Lung (tissue), 12 donors: ENCODE results near the gene RNF214. TPM values are rescaled to one million over a fixed set of nuclear protein-coding genes. Genes with fewer than 3 reads are reported as not detected.

Experiments used
- ATAC-seq: fragments of 200-7000 bp; cut with Tn5 transposase; one replicate; pipeline ENCODE4 v1.9.1; 2020; ENCODE audit warnings: moderate number of reproducible peaks; ENCODE audit not compliant: insufficient read depth, low FRiP score
- DNase-seq, 3 donors: peaks; one replicate each; pipeline ENCODE4 v3.0.0-alpha.2; 2013 to 2017
- H3K27ac ChIP-seq, 2 donors: one replicate each; pipeline ENCODE4 v1.5.1; 2013; ENCODE audit warnings: mild to moderate bottlenecking in 2 of 2, moderate library complexity in 2 of 2, control low read depth in 1 of 2, inconsistent platforms in 1 of 2, low read depth in 1 of 2, low read length in 1 of 2
- H3K27me3 ChIP-seq, 3 donors: one replicate each; pipeline ENCODE4 v1.5.1; 2013; ENCODE audit warnings: low read length in 2 of 3; ENCODE audit not compliant: control insufficient read depth in 3 of 3, insufficient read depth in 3 of 3
- H3K36me3 ChIP-seq, 4 donors: one replicate each; pipeline ENCODE4 v1.5.1; 2013; ENCODE audit warnings: low read length in 4 of 4, mild to moderate bottlenecking in 1 of 4, moderate library complexity in 1 of 4; ENCODE audit not compliant: control insufficient read depth in 4 of 4, insufficient read depth in 4 of 4
- H3K4me1 ChIP-seq, 5 donors: one replicate each; pipeline ENCODE4 v1.5.1; 2013; ENCODE audit warnings: low read length in 5 of 5, mild to moderate bottlenecking in 2 of 5, moderate library complexity in 1 of 5; ENCODE audit not compliant: control insufficient read depth in 5 of 5, insufficient read depth in 5 of 5
- H3K4me3 ChIP-seq: one replicate; pipeline ENCODE4 v1.5.1; 2013; ENCODE audit warnings: mild to moderate bottlenecking, control low read depth, moderate library complexity
- H3K9ac ChIP-seq, 2 donors: one replicate each; pipeline ENCODE4 v1.5.1; 2013; ENCODE audit warnings: low read length in 2 of 2, control low read depth in 1 of 2; ENCODE audit not compliant: insufficient read depth in 1 of 2
- H3K9me3 ChIP-seq, 4 donors: one replicate each; pipeline ENCODE4 v1.5.1; 2013; ENCODE audit warnings: low read length in 3 of 4, mild to moderate bottlenecking in 1 of 4, moderate library complexity in 1 of 4; ENCODE audit not compliant: control insufficient read depth in 4 of 4, insufficient read depth in 3 of 4
- CTCF ChIP-seq: IDR thresholded peaks from 2 replicates; pipeline ENCODE4 v1.5.1; 2012; ENCODE audit warnings: mild to moderate bottlenecking; ENCODE audit errors: control extremely low read depth, extremely low read depth
- WGBS, 2 donors: extraction: QIAGEN DNeasy Blood & Tissue Kit; methylation state at CpG; one replicate each; pipeline ENCODE4 v1.1.7; 2013; 5-methylcytosine and 5-hydroxymethylcytosine counted together
- polyA plus RNA-seq, 2 donors: library from polyadenylated mRNA; stranded (reverse); fragments of 200-250 nt; gene quantifications; one replicate each; pipeline ENCODE4 v1.2.1, GENCODE V29; 2013
- total RNA-seq, 2 donors: library from RNA; depleted of rRNA in 1 of 2; stranded (reverse); fragments of >200 nt in 1 of 2; gene quantifications; one replicate each; pipeline ENCODE4 v1.2.1, GENCODE V29; 2014 to 2021
- donor health status: control.
- donor health status: control.
- donor health status: Bipolar disorder and iron deficiency.
- donor health status: healthy.
- donor health status: DM: yes; HTN: yes; CAD: no.

The RNF214 gene
- total and polyA plus RNA-seq, 4 donors, result 8.6 to 19.8 (median 14.6) TPM

- whole genome bisulfite sequencing, 2 donors, result 90% methylated on average over 7 of the region's 7 CpGs
- TF ChIP-seq CTCF, result no peak
- H3K9me3 ChIP-seq, result no peaks in the 10 kb centered on the region
- H3K4me1 ChIP-seq, result peaks cover 0 to 25% (median 0%) of the 10 kb centered on the region in 5 donors
- peak overlapping the region in 1 of 2 donors; percentile 52 for H3K27ac ChIP-seq
- ATAC-seq, result no peak
- DNase-seq, result no peak
- peaks cover 0 to 23% (median 2%) of the 10 kb centered on the region in 4 donors for H3K36me3 ChIP-seq
- peak overlapping the region; percentile 9 for H3K4me3 ChIP-seq
- no peaks in the 10 kb centered on the region for H3K27me3 ChIP-seq
- H3K9ac ChIP-seq, result no peak overlapping the region
Observed at GRCh38 chr11:117202386-117203068, 29.9 kb upstream of the RNF214 start.

- 93 to 97% methylated on average over 10 of the region's 10 CpGs for WGBS, 2 donors
- Histone ChIP-seq H3K4me1 (peaks cover 0 to 25% (median 0%) of the 10 kb centered on the region in 5 donors), H3K36me3 (peaks cover 0 to 23% (median 2%) of the 10 kb centered on the region in 4 donors), H3K27ac (no peak overlapping the region), H3K4me3 (no peak overlapping the region), H3K27me3 (no peaks in the 10 kb centered on the region), H3K9me3 (no peaks in the 10 kb centered on the region), H3K9ac (no peak overlapping the region)
- TF ChIP-seq CTCF, result no peak
- DNase-seq (no peak), ATAC-seq (no peak)
Observed at GRCh38 chr11:117203069-117203407, 29.4 kb upstream of the RNF214 start.

DNA sequence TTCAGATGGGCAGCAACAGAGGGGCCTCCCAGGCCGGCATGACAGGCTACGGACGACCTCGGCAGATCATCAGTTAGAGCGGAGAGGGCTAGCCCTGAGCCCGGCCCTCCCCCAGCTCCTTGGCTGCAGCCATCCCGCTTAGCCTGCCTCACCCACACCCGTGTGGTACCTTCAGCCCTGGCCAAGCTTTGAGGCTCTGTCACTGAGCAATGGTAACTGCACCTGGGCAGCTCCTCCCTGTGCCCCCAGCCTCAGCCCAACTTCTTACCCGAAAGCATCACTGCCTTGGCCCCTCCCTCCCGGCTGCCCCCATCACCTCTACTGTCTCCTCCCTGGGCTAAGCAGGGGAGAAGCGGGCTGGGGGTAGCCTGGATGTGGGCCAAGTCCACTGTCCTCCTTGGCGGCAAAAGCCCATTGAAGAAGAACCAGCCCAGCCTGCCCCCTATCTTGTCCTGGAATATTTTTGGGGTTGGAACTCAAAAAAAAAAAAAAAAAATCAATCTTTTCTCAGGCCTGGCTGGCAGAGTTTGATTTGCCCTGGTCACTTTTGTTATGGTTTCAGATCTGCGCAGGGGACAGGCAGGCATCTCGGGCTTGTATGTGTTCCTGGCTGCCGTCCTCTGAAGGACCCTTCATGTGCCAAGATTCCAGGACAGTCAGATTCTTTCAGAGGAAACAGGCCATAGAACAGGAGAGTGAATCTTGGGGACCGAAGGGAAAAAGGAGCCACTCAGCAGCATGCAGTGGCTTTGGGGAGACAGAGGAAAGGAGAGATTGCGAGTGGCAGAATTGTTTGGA, 28.0 kb upstream of the RNF214 start:
- ATAC-seq (no peak), DNase-seq (peak in 2 of 3 donors; percentile 15 to 21)
- Histone ChIP-seq H3K9me3 (no peaks in the 10 kb centered on the region), H3K27me3 (no peaks in the 10 kb centered on the region), H3K36me3 (peaks cover 0 to 23% (median 2%) of the 10 kb centered on the region in 4 donors), H3K4me3 (no peak overlapping the region), H3K27ac (peak overlapping the region in 1 of 2 donors; percentile 16), H3K4me1 (peaks cover 0 to 15% (median 0%) of the 10 kb centered on the region in 5 donors), H3K9ac (no peak overlapping the region)
- no peak for TF ChIP-seq CTCF
- WGBS, 2 donors, result 80 to 91% methylated on average over 16 to 17 of the region's 17 CpGs
